Measurements from ENCODE around the gene SPDYC.

SPDYC gene

GRCh38 chr11:65170058-65170534 is at the start of gene SPDYC:
Gene SPDYC, plus strand, starts transcription at chr11:65170233. Its CDS starts 1,125 bp downstream, at chr11:65171358.
- no peak for DNase-seq

GRCh38 chr11:65120831-65121230 is 49.2 kb upstream of the SPDYC start:
- DNase-seq: no peak

GRCh38 chr11:65121447-65121864 is 48.6 kb upstream of the SPDYC start:
- DNase-seq: no peak

- DNase-seq: peak; percentile 99
These were observed 48.0 kb upstream of the SPDYC start, which contains the start of the genes FAU and MRPL49 for GRCh38 chr11:65121865-65122696. Gene FAU, minus strand, starts transcription at chr11:65122134. Its CDS starts 321 bp downstream, at chr11:65121813. Gene MRPL49, plus strand, starts transcription at chr11:65122321. Its CDS starts 26 bp downstream, at chr11:65122347.

- no peak for DNase-seq
These were observed 45.4 kb upstream of the SPDYC start for GRCh38 chr11:65124480-65125196.

GRCh38 chr11:65125197-65126056 is 44.6 kb upstream of the SPDYC start:
- no peak for DNase-seq

GRCh38 chr11:65126624-65127274 is 43.3 kb upstream of the SPDYC start:
- DNase-seq: no peak

GRCh38 chr11:65127473-65128181 is 42.4 kb upstream of the SPDYC start:
- no peak for DNase-seq

- DNase-seq: no peak
These were observed 41.6 kb upstream of the SPDYC start for GRCh38 chr11:65128182-65129145.

- DNase-seq: no peak
These were observed 40.2 kb upstream of the SPDYC start for GRCh38 chr11:65129649-65130441.

GRCh38 chr11:65130631-65131416 is 39.2 kb upstream of the SPDYC start:
- DNase-seq: no peak

- no peak for DNase-seq
These were observed 38.6 kb upstream of the SPDYC start for GRCh38 chr11:65131417-65131776.

GRCh38 chr11:65131895-65132237 is 38.2 kb upstream of the SPDYC start:
- no peak for DNase-seq

- no peak for DNase-seq
These were observed 37.6 kb upstream of the SPDYC start for GRCh38 chr11:65132238-65132987.

GRCh38 chr11:65132988-65133700 is 36.9 kb upstream of the SPDYC start:
- DNase-seq: peak; percentile 29

GRCh38 chr11:65133724-65134123 is 36.3 kb upstream of the SPDYC start:
- DNase-seq: no peak

- peak; percentile 95 for DNase-seq
These were observed 35.6 kb upstream of the SPDYC start, which contains the start of gene SYVN1 for GRCh38 chr11:65134240-65134951. Gene SYVN1, minus strand, starts transcription at chr11:65134519. Its CDS starts 918 bp downstream, at chr11:65133601.

All from NCI-H1105 treated with DMSO at 0.1 percent for 48 hours (cell line).